ENCODE data around the gene SORBS2.

SORBS2 gene

DNA sequence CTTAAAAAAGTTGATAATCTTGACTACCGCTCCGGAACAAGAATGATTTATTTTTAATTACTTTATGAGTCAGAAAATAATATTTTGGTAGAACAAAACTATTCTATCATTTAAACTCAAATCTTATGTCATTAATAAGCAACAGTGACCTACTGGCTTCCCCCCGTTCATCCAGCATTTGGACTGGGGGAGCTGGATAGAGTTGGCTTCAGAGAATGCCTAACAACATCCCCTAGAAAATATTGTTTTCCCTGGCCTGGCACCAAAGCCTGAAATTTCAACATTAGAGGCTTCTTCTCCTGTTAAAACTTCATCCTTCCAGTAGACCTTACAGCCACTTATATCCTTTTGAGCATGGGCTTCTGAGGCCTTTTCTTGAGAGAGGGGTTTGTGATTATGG lies 221.0 kb downstream of the SORBS2 start:
- no peak for DNase-seq (ENCODE audit: low read depth)

DNA sequence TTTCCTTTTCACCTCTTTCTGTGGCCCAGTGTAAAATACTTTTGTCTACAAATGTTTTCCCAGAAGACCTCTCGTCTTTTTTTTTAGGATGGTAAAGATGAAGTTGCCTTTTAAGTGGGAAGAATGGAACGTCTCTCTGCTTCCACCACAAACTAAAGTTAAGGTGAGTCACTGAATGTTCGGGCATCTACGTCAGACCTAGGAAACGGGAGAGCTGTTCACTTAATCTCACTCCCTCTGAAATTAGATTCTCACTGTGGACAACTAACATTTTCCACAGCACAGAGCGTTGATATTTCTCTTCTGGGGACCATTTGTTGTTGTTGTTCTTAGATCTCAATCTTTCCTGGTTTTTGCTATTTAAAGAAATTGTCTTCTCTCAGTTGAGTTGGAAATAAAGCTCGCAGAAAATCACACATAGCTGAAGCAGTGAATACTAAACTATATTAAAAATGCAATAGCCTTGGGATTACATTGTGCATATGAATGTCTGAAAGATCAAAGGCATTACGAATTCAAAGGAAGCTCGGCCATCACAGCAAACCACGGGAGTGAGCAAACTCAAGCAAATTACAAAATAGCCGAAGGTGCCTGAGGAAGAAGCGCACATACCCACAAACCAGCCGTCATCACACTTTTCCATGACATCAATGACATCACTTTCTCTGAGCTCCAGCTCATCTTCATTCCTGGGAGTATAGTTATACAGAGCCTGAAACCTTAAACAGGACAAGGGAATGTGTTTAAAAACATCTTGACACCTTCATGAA lies 222.7 kb downstream of the SORBS2 start:
- peak; percentile 95 for DNase-seq (ENCODE audit: low read depth)

DNA sequence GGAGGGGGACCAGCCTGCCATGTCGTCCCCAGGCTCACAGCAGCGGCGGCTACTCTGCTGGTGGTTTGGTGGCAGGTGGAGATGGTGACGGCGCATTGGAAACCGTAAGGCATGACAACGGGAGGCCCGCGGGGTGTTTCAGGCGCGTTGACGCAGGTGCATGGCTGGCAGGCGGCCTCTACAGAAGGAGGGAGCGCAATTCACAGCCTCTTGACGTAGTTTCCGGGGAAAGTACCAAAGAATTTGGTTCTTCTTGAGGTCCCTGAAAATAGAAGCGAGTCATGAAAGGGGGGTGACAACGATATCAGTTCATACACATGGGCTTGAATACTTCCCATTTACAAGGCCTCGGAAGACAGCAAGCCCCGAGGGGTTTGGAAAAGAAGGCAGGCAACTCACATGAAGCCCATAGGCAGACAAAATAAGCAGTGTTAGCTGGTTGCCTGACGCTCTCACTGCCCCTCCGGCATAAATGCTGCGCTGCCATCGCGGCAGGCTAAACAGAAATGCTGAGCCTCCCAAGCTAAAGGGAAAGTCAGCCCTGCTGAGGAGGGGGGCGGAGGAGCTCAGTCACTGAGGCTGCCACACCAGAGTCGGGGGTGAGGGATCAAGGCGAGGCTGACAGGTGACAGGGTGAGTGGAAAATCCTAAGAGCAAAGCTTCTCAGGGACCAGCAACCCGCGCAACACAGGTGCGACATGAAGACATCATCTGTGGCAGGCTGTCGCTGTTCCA lies 224.4 kb downstream of the SORBS2 start:
- no peak for DNase-seq (ENCODE audit: low read depth)

DNA sequence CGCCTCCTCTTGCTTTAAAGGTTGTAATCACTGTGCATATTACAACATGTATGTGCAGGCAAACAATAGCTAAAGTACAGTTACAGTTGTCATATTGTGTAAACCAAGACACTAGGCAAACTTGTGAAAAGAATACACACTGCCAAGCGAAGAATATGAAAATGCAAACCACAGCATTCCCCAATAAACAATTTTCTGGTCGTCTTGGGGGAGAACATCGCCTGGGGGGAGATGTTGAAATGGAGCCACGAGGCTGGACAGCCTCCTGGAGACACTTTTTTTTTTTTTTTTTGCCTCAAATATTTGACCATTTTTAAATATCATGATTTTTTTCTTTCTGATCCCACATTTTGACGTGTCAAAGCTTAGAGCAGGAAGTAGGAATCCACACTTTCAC lies 225.0 kb downstream of the SORBS2 start:
- DNase-seq (ENCODE audit: low read depth): no peak

DNA sequence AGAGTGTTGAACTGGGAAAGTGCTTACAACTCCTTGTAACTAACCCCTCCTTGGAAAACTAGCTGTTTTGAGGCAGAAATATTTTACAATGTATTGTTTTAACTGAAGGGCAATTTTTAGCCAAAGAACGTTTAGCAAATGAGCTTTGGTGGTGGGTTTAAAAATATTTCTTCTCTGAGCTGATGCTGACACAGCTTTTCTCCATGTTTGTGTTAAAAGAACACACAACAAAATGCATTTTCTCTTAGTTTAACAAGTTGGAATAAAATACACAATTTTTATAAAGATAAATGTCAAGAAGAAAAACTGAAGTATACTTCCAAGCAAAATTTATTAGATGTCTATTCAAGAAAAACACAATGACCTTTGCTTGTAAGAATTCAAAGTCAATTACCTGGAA lies 226.8 kb downstream of the SORBS2 start:
- DNase-seq (ENCODE audit: low read depth): no peak

DNA sequence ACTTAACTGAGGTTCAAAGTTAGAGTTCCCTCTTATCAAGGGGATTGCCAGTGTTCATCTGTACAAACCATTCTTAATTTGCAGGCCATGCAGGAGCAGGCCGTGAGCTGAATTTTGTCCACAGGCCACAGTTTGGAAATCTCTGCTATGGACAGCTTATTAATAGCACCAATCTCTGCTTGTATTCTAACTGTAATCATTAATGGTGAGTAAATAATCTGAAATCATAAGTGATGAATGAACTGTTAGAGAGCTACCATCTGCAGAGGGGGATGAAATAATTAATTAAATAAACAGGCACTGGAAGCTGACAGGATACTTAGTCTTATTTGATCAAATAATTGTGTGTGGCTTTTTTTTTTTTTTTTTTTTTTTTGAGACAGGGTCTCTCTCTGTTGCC lies 228.2 kb downstream of the SORBS2 start:
- DNase-seq (ENCODE audit: low read depth): no peak

DNA sequence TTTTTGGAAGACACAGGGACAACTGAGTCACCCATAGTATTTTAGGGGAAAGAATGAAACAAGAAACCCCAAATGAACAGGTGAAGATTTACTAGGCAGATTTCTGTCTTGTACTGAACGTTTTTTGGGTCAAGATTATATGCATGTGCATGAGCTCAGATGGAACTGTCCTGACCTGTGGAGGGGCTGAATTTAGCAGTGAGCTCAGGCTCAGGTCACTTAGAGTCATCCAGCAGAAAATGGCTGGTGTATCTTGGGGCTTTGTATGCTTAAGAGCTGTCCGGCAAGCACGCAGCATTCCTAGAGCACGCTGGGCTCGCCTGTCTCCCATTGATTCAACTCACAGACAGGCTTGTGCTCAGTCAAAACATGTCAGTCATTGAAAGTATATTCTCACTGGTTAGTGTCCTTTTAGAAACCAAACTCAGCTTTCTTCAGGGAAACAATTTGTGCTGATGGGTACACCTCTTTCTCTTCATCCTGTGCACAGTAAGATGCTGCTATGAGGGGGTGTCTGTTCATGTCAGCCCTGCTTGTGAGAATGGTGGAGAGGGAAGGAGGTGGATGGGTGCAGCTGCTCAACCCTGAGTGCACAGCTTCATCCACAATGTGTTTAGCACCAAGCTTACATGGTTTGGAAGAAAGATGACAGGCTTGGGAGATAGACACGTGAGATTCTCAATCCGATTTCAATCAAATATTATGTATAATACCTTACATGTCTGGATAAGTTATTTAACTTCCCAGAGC lies 229.2 kb downstream of the SORBS2 start:
- no peak for DNase-seq (ENCODE audit: low read depth)

DNA sequence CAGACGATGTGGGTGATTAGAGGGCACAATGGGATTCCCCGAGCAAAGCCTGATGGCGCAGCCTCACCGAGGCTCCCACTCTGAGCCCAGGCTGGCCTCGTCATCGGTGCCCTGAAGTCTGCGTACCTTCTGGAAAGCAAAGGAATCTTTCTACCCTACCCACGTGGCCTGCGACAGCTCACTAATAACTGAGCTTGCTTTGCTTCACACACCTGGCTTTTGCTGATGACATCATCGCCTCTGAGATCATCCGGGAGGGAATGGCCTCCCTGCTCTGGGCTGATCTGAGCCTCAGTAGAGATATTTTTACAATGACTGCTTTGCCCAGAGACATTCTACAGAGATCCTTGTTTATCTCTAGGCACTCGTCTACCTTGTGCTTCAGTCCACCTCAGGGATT lies 231.3 kb downstream of the SORBS2 start:
- DNase-seq (ENCODE audit: low read depth): peak; percentile 32

DNA sequence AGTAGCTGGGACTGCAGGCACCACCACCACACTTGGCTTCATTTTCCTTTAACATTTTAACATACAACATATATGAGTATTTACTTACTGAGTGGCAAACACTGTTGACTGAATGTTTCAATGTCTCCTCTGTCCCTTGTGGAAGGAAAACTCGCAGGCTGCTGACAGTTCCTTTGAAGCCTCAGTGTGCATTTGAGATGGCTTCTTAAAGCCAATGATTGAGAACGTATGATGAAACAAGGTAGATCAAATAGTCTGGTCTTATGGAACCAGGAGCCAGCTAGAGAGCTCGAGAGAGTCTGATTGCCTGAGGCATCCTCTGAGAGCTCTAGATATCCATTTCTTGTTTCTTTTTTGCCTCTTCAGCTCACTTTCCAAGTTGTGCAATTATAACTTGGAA lies 233.7 kb downstream of the SORBS2 start:
- no peak for DNase-seq (ENCODE audit: low read depth)

DNA sequence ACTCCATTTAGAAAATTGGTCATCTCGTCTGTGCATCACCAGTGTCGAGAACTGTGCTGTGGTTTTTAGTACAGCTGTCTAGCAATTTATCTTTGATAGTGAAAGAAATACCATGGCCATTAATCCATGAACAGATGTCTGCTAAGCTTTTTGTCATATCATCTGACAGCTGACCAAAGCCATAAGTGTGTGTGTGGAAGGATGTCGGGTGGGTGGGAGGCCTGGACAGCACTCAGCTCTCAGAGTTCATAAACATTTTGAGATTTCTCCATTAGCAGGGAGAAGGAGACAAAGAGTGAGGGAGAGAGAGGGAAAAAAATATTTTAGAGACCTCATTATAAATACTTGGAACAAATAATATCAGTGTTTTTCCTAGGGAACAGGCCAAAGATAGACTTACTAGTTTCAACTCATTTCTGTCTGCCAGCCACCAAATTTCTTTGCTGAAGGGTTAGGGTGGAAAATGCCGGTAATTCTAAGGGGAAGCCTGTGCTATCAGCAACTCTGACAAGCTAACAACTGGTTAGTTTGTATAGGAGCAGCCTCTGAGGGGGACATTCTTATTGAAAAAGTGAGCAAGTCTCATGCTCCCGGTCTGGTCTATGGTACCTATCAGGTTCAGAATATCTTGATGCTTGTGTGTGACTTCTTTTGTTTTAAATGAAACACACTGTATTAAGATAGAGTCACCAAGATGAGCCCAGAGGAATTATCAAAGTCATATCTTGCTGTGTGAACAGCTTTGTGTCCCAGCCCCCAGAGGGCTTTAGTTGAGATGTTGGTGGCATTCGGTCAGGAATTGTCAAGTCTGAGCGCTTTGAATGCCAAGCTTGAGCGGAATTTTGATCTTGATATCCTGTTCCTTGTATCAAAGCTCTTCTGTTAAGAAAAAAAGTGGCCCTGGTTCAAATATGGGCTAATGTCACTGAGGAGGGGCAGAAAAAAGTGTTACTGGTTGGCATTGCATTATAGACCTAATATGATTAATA lies 234.7 kb downstream of the SORBS2 start:
- DNase-seq (ENCODE audit: low read depth): peak; percentile 84

DNA sequence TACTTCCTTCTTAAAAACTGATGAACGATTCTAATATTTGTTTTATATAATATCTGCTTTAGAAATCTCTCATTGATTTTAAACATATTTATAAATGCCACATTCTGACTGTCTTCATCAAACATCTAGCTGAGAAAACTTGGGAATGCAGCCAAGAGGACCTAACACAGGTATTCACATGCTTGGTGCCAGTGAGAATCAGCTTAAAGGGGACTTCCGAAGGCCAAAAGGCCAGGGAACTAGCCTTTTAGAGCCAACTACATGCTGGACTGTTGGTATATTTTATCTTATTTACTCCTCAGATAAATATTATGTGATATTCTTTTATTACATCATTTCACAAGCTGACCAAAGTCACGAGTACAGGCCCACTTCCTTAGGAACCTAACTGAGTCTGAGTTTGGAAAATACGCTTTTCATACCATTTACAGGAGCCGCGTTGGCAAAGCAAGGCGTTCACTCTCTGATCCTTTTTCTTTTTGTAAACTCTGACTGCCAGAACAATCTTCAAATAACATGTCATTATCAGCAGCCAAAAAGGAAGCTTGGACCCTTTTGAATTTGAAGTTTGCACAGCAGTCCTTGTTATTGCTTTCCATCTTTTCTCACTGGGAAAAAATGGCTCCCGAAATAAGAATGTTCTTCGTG lies 235.6 kb downstream of the SORBS2 start:
- DNase-seq (ENCODE audit: low read depth): no peak

DNA sequence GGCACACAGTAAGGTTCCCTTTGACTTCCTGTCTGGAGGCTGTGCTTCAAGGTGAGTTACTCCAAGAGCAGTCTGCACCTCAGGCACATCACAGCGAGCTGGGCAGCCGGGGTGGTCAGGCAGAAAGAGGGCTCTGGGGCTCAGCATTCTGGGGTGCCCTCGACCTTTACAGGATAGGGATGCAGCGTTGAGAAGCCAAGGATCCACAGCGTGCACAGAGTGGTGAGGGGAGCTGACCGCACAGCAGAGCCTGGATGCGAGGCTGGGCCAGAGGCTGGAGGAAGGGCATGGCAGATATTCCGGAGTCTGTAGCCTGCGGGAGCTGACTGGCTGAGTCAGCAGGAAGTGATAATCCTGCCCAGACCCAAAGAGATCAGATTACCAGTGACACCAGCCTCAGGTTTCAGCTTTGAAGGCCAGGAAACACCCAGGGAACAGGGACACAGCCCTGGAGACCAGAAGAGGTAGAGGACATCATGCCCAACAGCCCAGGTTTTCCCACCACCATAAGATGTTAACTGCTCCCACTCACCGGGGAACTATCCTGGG lies 238.3 kb downstream of the SORBS2 start:
- peak; percentile 88 for DNase-seq (ENCODE audit: low read depth)

DNA sequence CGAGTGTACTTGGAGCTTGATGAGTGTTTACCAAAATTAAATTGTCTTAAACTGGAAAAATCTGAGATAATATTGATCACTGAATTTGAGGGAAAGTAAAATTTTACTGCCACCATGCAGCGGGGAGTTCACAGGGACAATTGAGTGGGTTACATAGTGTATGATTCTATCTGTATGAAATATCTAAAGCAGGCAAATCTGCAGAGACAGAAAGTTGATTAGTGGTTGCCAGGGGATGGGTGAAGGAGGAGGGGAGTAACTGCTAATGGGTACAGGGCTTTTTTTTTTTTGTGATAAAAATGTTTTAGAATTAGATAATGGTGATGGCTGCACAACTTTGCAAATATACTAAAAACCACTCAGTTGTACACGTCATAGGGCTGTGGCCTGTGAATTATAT lies 241.3 kb downstream of the SORBS2 start:
- DNase-seq (ENCODE audit: low read depth): no peak

DNA sequence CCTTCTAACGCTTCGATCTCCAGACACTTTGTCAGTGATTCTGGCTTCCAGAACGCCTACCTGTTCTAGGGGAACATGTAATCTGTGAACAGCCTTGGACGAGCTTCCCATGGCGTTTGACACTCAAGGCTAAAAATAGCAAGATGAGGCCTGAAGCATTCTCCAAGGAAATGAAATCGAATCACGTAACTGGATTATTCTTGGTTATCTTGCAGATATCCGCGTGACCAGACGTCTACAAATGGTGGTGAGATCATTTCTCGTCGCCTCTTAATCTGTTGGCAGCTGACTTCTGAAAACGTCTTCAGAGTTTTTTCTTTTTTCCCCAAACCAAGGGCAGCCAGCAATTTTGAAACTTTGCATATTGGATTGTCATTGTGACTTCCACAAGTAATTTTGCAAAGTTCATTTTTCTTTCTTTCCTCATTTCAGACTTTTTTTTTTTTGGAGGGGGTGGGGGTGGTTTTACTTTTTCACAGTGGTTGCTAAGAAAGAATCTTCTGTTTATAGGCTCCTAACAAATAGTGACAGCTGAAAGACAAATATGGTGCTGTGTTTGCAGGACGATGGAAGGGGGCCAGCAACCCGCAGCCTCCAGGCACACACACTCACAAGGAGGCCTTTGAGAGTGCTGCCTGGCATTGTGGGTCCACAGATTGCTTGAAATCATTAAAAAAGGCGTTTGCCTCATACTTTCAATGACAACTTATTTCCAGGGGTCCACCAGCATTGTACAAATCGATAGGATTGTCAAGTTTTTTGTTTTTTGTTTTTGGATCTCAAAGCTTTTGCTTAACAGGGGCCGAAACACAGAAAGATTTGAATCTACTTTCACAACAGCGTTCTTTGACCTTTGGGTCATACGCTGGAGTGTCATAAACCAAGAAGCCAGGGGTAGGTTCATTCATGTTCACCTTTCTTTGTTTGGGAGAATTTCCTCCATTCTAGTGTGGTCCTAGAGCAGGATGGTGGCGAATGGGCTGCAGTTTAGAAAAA lies 244.3 kb downstream of the SORBS2 start:
- peak; percentile 94 for DNase-seq (ENCODE audit: low read depth)

DNA sequence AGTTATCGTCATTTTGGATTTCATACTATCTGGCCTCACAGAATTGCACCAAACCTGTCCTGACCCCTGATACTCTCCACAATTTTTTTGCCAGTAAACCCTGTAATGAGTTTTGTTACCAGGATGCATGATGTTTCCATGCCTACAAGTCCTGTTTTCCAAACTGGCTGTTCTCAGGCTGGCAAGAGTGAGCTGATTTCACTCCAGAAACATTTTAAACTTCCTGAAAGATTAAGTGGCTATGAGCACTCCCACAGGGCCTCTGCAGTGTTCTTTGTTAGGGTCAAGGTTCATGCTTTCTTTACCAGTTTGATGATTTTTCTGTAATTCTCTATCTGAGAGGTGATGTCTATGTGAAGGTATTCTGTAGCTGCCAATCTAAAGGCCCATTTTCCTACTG lies 245.0 kb downstream of the SORBS2 start:
- peak; percentile 97 for DNase-seq (ENCODE audit: low read depth)

DNA sequence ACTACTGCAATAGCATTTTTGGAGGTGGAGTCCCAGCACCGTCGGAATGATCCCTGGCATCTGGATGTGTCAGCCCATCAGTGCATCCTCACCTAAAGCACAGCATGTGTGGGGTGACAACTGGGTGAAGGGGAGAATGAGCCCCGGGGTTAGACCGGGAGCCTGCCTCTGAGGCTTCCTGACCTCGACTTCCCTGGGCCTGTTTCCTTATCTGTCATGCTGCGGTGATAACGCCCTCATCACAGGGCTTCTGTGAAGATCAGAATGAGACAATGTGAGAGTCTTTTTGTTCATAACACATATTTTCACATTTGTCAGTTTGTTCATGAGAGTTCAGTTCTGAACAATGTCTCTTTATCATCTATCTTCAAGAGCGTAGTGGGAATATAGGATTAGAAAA lies 245.6 kb downstream of the SORBS2 start:
- peak; percentile 63 for DNase-seq (ENCODE audit: low read depth)

DNA sequence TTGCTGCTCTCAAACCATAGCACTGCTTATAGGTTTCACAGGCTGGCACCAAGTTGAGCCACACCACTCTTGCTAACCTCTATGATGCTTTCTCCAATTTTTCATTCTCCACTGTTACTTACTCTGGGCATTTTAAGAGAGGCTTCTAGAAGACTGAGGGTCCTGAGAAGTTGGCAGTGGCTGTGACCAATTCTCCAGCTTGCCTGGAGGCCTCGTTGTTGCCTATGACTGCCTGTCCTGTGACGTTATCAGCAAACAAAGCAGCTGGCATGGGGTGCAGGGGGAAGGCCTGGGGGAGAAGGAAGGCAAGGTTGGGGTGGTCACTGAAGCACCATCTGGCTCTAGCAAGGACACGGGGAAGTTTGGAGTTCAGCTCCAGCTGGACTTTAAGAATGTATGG lies 246.3 kb downstream of the SORBS2 start:
- no peak for DNase-seq (ENCODE audit: low read depth)

DNA sequence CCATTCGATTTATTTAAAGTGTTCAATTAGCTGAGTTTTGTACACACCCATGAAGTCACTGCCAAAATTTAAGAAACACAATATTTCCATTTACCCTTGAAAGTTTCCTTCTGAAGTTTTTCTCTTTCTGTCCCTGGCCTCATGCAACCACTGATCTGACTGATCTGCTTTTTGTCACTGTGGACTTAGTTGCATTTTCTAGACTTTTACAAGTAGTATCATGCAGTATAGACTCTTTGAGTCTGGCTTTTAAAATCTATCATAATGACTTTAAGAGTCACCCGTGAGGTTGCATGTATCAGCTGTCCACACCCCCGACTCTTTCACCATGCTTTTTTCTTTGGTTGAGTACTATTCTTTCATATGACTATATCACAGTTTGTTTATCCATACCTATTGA lies 247.6 kb downstream of the SORBS2 start:
- DNase-seq (ENCODE audit: low read depth): no peak

DNA sequence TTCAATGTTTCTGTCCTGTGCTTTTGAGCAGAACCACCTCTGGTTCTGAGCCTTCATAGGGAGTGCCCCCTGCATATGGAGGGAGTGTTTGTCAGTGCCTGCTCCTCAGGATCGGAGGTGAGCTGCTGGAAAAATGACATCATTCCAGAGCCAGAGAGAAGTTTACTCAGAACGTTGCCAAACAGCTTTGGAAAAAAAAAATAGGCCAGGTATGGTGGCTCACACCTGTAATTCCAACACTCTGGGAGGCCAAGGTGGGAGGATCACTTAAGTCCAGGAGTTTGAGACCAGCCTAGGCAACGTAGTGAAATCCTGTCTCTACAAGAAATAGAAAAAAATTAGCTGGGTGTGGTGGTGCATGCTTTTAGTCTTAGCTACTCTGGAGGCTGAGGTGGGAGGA lies 249.5 kb downstream of the SORBS2 start:
- no peak for DNase-seq (ENCODE audit: low read depth)

DNA sequence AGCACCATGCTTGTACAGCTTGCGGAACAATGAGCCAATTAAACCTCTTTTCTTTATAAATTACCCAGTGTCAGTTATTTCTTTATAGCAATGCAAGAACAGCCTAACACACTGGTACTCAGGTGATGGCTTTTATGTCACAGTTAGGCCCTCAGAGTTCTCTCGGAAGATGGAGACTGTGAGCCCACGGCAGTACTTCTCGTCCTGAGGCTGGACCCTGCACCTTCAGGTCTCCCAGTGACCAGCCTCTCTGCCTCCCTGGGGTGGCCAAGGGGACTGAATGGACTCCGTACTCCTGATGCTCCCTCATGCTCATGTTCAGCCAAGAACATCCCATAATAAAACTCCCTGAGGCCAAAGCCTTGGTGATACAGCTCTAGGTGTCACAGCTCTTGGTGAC lies 251.7 kb downstream of the SORBS2 start:
- no peak for DNase-seq (ENCODE audit: low read depth)

Data from amniotic epithelial cell (primary cell).